ENCODE measurements around the gene CHD3.
"Not testable (repeated sequence)": the region's sequence is repeated elsewhere in the genome, so short reads cannot be mapped to it uniquely, and the experiment has no call there.

The CHD3 gene

GRCh38 chr17:7940034-7940433 is 51.4 kb downstream of the CHD3 start:
- no peak for DNase-seq

- no peak for DNase-seq
Measured at GRCh38 chr17:7940743-7941142, 52.2 kb downstream of the CHD3 start.

GRCh38 chr17:7943291-7943690 is 54.7 kb downstream of the CHD3 start:
- DNase-seq: no peak

- no peak for DNase-seq
Measured at GRCh38 chr17:7944326-7944725, 55.7 kb downstream of the CHD3 start.

- no peak for DNase-seq
Measured at GRCh38 chr17:7945651-7946050, 57.1 kb downstream of the CHD3 start.

GRCh38 chr17:7946441-7946840 is 57.9 kb downstream of the CHD3 start:
- no peak for DNase-seq

GRCh38 chr17:7947651-7948050 is 59.1 kb downstream of the CHD3 start:
- no peak for DNase-seq

GRCh38 chr17:7950578-7950977 is 62.0 kb downstream of the CHD3 start:
- DNase-seq: no peak

GRCh38 chr17:7951143-7951792 is 62.7 kb downstream of the CHD3 start:
- DNase-seq: peak; percentile 78

GRCh38 chr17:7953266-7953665 is 64.7 kb downstream of the CHD3 start:
- not testable (repeated sequence) for DNase-seq

- DNase-seq: no peak
Measured at GRCh38 chr17:7955414-7956227, 67.0 kb downstream of the CHD3 start.

GRCh38 chr17:7956228-7956965 is 67.8 kb downstream of the CHD3 start:
- no peak for DNase-seq

GRCh38 chr17:7959503-7960253 is 71.1 kb downstream of the CHD3 start:
- DNase-seq: no peak

GRCh38 chr17:7961421-7961820 is 72.8 kb downstream of the CHD3 start:
- DNase-seq: no peak
